Fibroblast of mammary gland (primary cell): Measurements from ENCODE around the gene ATP2C2.

Experiments used
- DNase-seq: peaks from one replicate; pipeline ENCODE4 v3.0.0-alpha.2; 2010; ENCODE audit warnings: low read depth
- H3K4me3 ChIP-seq: 2 replicates; pipeline ENCODE4 v1.5.1; 2011; ENCODE audit warnings: low read depth, mild to moderate bottlenecking, low read length, moderate library complexity; ENCODE audit not compliant: control insufficient read depth
- CTCF ChIP-seq: conservative IDR thresholded peaks from 2 replicates; pipeline ENCODE4 v1.5.1; 2011; ENCODE audit warnings: low read depth, low read length, inconsistent platforms; ENCODE audit not compliant: control insufficient read depth, insufficient read depth

ATP2C2 gene

DNA sequence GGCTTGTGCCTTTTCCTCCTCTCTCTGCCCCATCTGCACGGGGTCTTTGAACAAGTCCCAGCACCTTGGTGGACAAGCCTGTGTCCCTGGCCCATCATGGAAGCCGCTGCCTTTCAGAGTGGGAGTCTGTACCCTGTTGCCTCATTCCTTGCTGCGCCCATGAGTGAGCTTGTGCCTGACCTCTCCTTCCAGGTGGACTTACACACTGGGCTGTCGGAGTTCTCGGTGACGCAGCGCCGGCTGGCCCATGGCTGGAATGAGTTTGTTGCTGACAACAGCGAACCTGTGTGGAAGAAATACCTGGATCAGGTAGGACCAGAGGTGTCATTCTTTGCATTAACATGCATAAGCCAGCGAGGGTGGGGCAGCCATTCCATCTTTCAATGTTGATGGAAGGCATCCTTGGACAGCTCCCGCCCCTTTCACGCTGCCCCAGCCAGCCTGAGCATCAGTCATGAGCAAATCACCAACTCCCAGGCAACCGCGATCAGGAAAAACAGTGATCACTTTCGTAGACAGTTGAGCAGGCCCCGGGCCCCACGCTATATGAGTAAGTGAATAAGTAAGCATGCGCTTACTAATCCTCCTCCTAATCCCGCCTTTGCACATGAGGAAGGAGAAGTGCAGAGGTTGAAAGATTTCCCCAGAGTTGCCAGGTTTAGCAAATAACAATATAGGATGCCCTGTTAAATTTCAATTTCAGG lies 36.8 kb downstream of the ATP2C2 start:
- H3K4me3 ChIP-seq, result no peak overlapping the region
- DNase-seq, result no peak
- no peak for TF ChIP-seq CTCF

- no peak overlapping the region for H3K4me3 ChIP-seq
- no peak for TF ChIP-seq CTCF
Observed at GRCh38 chr16:84406006-84406963, 37.9 kb downstream of the ATP2C2 start.

DNA sequence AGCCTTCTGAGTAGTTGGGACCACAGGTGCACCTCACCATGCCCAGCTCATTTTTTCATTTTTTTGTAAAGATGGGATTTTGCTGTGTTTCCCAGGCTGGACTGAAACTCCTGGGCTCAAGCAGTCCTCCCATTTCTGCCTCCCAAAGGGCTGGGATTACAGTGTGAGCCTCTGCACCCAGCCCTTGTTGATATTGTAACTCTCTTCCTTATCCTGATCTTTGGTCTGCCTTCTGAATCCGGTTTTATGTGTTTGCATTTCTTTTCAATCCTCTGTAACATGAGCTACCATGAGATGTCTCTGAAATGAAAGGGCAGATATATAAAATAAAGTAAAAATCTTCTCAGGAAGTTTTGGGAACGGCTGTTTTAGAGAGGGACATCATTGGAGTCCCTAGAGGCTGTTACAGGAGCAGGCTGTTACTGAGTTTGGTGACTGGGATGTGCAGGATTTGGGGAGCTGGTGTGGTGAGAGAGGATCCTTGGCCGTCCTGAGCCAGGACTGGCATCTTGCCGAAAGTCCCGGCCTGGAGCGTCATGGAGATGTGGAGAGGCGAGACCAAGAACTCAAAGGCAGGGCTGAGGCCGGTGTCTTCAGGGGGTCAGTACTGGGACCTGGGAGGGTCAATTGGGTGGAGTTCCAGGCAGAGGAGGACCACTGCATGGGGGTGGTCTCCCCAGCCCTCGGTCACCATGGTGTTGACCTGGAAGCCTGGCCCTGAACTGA lies 39.4 kb downstream of the ATP2C2 start:
- no peak for TF ChIP-seq CTCF
- no peak for DNase-seq

More at GRCh38 chr16:84406006-84406963, 37.9 kb downstream of the ATP2C2 start:
- DNase-seq, result no peak

DNA sequence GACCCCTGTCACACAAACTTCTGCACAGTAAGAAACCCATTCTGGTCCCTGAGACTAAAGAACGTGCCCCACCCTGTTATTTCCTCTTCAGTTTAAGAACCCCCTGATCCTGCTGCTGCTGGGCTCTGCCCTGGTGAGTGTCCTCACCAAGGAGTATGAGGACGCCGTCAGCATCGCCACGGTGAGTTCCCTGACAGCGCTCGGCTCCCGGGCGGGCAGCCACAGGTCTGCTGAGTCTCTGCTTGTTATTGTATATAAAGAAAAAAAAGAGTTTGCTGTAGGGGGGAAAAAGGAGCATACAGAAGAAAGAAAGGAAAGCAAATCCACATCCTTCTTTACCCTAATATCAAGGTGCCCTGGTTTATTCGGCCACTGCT lies 40.0 kb downstream of the ATP2C2 start:
- DNase-seq, result no peak
- TF ChIP-seq CTCF, result no peak
- H3K4me3 ChIP-seq, result no peak overlapping the region

More for the DNA sequence above, 39.4 kb downstream of the ATP2C2 start:
- no peak overlapping the region for H3K4me3 ChIP-seq

DNA sequence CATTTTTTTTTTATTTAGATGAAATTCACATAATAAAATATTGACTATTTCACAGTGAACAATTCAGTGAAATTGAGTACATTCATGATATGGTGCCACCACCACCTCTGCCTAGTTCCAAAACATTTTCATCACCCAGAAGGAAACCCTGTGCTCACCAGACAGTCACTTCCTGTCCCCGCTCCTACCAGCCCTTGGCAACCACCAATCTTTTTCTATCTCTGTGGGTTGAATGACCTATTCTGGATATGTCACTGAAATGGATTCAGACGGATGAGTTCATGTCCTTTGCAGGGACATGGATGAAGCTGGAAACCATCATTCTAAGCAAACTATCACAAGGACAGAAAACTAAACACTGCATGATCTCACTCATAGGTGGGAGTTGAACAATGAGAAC lies 40.5 kb downstream of the ATP2C2 start:
- TF ChIP-seq CTCF, result no peak
- DNase-seq, result no peak
- H3K4me3 ChIP-seq, result no peak overlapping the region

GRCh38 chr16:84410361-84411138 lies 42.2 kb downstream of the ATP2C2 start:
- no peak for TF ChIP-seq CTCF
- DNase-seq, result no peak

More at GRCh38 chr16:84410361-84411138, 42.2 kb downstream of the ATP2C2 start:
- H3K4me3 ChIP-seq, result no peak overlapping the region
